GM21381 (cell line): Measurements from ENCODE around the gene PAMR1.
"Not testable (repeated sequence)": the region's sequence is repeated elsewhere in the genome, so short reads cannot be mapped to it uniquely, and the experiment has no call there.

ENCODE experiments used
- ATAC-seq: cut with Tn5 transposase; IDR thresholded peaks from one replicate; pipeline ENCODE4 v1.9.1; 2021; ENCODE audit warnings: mild to moderate bottlenecking, moderate library complexity; ENCODE audit not compliant: unreplicated experiment

The PAMR1 gene

DNA sequence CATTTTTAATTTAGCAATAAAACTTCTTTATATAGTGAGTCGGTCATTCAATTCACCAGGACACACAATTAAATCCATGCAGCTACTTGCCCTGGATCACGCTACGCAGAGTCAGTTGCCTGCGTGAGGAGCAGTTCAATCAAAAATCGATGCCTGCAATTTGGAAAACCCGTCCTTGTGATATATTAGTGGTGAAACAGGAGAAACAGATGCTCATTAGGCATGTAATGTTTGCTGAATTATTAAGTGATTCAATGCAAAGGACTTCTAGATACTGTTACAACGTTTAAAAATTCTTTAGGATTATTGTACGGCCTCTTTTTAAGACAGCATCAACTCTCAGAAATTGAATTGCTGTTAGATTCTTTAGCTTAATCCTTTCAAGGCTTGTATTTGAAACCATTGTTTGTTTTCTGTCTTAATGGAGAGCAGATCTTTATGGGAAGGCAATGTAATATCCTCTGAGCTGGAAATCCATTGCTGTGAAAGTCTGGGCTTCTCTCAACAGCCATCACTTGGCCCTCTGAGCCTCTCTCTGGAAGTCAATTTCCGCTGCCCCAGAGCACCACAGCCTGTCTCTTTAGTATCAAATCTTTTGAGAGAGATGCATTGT lies 20.1 kb upstream of the PAMR1 start:
- no peak for ATAC-seq

DNA sequence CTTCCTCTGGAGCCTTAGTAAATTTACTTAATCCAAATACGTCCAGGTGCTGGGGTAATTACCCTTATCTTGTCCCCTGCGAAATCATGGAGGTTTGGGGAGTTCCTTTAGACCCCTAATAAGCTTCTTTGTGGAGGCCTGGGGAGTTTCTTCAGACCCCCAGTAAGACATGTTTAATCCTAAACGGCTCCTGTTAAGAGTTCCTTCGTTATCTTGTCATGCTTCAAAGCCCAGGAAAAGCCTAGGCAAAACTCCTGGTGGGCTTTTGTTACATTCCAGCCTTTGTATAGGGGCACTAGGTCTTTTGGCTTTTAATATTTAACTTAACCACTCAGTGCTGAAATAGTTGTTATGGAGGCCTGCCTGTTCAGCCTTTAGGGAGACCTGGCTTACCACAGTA lies 18.1 kb upstream of the PAMR1 start:
- ATAC-seq, result no peak

DNA sequence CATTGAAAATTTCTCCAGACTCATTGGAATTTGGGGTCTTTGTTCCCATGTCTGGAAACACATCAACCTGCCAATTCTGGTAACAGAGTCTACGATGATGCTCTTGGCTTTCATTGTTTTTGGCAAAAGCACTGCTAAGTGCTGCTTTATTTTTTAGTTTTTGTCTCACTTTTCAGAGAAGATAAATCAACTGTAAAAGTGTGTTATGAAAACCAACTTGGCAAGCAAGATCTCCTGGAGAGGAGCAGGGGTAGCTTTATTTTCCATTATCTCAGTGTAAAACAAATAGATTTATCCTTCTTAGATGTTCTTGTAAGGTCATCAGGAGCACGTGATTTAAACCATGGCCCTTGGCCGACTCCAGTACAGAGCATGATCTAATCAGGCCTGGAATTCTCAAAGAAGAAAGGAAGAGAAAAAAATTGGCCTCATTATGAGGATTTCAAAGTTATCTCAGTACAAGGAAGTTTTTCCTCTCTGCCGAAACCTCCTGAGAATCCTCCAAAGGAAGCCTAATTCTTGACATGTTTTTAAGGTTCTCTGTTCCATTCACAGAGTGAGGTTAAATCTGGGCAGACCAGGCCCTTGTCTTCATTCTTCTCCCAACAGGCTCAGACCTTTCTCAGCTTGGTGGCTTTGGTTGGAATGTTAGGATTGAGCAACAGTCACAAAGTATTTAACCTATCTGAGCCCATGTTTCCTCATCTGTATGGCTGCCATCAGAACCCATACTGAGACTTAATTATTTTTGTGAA lies 16.4 kb upstream of the PAMR1 start:
- no peak for ATAC-seq

DNA sequence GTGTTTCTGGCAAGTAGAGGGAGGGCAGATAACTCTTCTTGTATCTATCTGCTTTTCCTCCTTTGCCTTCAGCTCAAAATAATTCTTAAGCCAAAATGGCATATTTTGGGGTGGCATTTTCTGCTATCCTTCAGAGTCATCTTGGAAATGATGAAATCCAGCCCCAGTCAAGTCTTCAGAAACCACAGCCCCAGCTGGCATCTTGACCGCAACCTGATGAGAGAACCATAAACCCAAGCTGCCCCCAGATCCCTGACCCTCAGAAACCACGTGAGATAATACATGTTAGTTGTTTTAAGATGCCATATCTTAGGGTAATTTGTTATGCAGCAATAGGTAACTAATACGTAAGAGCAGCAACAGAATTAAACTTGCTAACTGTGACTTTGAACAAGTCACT lies 15.1 kb upstream of the PAMR1 start:
- ATAC-seq, result no peak

DNA sequence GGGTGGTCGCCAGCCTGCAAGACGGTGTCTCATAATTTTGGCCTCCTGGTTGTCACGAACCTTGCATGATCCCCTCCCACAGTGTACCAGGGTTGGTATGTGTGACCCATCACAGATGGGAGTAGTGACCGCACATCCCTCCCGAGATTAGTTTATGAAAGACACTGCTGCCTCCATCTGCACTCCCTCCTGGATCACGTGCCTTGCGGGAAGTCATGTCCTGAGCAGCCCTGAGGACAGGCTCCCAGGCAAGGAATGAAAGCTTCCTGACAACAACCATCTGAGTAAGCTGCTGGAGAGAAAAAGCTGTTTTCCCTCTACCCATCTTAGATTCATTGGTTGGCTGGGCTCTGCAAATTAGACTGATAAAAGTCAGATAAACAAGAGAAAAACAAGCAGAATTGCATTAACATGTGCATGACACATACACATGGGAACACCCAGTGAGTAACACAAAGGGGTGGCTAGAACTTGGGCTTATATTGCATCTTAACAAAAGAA lies 14.4 kb upstream of the PAMR1 start:
- ATAC-seq, result no peak

DNA sequence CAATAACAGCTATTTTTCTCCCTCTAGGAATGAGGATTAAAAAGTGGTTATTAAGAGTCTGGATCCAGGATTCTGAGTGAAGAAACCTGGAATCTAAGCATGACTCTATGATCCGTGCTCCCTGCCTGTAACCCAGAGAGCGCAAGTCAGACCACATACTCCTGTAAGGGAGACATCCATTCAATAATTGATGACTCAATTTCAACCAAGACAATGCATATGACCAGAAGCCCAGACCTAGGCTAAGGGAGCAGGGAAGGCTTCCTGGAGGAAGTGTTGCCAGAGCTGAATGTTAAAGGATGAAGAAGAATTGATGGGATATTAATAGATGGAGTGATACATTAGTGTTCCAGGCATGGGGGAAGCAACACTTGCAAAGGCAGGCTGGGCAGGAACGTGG lies 13.8 kb upstream of the PAMR1 start:
- ATAC-seq, result no peak

DNA sequence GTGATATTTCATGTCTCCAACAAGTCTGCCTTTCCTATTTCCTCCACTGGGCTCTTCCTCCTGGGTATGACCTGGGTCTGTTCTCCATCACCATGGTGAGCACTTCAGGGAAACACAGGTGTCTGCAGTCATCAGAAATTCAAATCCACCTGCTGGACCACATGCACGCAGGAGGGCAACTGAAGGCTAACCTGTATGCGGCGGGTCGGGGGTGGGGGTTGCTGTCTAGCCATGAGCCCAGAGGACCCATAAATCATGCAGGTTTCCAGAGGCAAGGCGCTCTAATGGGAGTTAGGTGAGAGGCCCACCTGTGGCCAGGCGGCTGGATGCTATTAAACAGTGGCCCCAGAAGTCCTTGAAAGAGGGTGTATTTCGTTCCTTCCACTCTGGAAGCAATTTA lies 11.1 kb upstream of the PAMR1 start:
- ATAC-seq, result no peak

DNA sequence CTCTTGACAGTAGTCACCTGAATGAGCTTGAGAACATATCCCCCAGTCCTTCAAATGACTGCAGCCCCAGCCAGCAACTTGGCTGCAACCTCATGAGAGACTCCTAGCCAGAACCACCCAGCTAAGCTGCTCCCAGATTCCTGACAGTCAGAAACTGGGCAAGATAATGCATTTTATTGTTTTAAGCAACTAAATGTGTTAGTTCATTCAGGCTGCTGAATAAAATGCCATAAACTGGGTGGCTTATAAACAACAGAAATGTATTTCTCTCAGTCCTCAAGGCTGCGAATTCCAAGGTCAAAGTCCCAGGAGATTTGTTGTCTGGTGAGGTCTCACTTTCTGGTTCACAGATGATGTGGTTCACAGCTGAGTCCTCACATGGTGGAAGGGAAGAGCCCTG lies 5.8 kb upstream of the PAMR1 start:
- no peak for ATAC-seq

DNA sequence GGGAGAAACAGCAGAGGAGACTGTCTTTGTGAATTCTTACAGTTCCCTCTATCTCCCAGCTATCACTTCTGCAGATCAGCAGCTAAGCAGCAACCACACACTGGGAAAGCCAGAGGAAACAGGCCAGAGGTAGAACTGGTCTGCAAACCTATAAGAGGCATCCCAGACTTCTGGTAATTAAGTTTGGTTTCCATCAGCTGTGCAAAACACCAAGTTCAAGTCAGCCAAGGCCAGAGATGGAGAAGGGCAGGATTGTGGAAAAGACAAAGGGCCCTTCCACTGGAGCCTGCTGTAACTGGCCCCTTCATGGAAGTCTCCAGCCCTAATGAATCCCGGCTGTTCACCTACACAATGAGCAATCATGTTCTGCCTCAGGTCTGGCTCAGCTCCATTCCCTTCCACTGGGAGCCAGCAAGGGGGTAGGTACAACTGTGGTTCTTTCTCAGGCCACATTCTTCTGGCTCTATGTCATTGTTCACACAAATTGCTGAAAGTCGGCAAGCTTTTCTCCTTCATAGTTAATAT lies 4.6 kb upstream of the PAMR1 start:
- ATAC-seq, result no peak

DNA sequence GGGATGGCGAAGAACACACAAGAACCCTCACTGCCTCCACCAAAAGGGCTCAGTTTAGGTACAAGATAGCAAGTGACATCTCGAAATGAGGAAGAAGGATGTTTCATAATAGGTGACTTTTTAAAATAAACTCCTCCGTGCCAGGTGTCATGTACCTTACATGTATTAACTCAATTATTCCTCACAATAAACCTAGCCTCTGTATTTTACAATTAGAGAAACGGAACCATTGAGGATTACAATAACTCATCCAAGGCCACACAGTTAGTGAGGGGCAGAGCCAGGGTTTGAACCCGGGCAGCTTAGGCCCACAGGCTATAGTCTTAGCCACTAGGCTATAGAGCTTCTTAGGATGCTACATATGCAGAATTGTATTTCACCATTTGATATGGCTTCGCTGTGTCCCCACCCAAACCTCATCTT lies 965 bp upstream of the PAMR1 start:
- no peak for ATAC-seq

DNA sequence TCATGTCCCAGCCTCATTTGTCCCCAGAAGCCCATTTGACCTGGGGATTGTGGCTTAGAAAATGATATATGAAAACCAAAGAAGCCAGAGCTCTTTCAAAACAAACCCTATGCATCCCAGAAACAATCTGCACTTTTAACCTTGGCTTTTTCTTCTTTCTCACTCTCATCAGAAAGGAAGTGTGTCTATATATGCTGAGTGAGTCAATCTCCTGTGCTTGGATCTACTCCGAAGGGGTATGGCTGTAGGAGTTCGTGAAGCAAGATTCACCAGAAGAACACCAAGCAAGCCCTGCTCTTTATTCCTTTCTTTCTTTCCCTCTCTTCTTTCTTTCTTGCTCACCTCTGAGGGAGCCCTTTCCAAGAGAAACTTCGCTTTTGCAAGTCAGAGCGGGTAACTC lies 636 bp downstream of the PAMR1 start:
- no peak for ATAC-seq

DNA sequence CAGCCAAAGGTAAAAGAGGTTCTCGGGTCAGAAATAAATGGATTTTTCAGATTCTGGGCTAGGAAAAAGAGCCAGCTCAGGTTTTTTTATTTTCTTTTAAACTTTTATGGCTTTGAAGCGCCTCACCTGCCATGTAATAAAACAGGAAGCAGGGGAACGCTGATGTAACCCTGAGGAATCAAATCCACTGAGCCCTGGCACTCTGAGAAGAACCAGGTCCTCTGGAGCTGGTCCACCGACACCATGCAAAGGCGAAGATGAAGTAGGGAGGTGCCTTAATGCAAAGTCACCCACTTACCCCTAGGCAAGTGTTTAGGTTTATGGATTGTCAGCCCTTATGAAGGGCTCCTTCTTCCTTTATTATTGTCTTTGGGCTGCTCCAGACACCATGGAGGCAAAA lies 1.6 kb downstream of the PAMR1 start:
- ATAC-seq, result no peak

DNA sequence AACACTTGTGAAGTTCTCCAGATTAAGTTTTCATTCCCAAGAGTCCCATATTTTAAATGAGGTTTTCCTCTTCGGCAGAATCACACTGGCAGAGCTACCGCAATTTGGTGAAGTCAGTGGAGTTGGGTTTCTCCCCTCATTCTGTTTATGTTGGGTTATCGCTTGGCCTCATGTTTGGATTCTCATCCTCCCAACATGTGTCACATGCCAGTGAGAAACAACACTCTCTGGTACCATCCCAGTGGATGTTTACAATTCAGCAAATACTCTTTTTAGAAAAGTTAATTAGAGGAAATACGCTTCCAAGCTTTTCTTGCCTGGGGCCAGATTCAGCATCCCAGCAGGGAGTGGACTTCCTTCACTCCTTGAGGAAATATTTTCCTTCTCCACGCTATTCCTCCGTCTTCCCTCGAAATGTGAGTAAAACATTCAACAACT lies 2.1 kb downstream of the PAMR1 start:
- no peak for ATAC-seq

DNA sequence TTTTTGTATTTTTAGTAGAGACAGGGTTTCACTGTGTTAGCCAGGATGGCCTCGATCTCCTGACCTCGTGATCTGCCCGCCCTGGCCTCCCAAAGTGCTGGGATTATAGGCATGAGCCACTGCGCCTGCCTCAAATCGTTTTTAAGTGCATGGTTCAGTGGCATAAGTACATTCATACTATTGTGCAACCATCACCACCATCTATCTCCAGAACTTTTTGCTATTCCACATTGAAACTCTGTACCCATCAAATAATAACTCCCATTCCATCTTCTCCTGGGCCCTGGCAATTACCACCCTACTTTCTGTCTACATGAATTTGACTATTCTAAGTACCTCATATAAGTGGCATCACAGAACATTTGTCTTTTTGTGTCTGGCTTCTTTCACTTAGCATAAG lies 3.3 kb downstream of the PAMR1 start:
- ATAC-seq, result not testable (repeated sequence)

DNA sequence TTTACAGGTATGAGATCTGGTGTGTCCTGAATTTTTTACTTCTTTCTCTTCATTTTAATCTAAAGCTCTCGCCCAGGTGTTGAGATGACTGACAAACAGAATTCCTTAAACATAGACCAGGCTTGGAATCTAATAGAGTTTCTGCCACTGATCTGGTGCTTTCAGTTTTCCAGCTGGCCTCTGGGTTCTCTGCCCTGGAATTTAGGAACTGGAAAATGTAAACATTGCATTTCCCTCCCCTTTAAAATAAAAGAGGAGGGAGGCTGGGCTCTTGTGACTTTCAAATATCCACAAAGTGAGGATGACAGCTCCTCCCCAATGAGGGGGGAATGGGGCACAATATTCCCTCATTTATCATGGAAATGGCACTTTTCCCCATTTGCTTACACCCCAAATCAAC lies 5.0 kb downstream of the PAMR1 start:
- ATAC-seq, result no peak

DNA sequence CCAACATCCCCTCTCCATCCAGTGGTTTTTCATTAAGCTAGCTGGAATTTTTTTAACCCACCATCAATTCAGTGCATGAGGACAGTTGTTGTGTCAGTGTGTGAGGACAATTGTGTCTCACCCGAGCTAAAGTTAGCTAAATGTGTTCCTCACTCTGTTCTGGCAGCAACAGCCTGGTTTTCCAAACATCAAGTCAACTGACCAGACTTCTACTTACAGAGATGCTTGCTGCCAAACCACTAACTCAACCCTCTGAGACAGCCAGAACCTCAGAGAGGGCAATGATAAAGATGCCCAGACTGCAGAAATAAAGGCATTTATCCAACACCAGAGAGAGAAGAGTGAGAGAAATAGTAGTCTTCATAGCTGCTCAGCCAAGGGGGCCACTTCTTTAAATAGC lies 6.7 kb downstream of the PAMR1 start:
- ATAC-seq, result no peak

DNA sequence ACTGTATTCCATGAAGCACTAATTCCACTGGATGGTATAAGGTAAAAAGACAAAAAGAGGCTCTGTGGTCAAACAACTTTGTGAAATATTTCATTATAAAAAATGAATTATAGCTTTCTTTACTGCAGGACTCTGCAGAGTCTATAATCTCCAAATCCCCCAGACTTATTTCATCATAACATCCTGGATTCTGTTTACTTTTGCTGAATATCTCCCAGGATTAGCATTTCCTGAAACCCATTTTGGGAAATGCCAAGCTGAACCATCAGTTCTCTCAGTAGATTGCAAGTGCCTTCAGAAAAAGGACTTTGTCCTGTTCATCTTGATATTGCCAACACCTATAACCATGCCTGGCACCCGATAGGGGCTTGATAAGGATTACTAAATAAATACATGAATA lies 7.9 kb downstream of the PAMR1 start:
- ATAC-seq, result no peak

DNA sequence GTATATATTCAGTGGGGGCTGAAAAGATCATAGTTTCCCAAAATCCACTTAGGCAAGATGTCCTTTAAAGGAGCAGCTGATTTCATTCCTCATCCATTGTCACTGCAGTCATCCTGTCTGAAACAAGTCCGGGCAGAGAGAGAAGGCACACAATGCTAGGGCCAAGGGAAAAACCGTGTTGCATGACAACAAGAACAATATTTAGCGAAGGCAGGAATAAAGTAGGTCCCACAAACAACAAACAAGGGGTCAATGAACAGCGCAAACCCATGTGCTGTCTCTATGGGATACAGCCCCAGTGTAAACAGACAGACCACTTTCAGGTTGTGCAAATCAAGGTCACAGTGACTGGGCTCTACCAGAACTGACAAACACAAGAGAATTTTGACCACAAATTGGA lies 9.0 kb downstream of the PAMR1 start:
- no peak for ATAC-seq

DNA sequence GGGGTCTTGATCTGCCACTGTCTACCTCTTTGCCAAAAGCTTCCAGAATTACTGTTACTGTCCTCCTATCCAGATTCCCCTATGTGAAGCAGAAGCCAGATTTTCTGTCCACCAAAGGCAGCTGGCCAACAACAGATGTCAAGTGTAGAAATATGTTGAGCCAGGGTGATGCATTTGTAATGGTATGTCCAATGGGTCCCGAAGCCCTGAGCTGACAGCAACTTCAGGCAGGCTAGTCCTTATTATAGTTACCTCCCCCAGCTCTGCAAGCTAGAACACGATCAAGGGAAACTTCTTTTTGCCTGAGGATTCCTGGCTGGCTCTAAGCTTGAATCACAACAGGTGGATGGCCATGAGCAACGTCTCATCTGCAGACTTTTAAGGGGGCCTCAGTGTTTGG lies 10.2 kb downstream of the PAMR1 start:
- no peak for ATAC-seq

DNA sequence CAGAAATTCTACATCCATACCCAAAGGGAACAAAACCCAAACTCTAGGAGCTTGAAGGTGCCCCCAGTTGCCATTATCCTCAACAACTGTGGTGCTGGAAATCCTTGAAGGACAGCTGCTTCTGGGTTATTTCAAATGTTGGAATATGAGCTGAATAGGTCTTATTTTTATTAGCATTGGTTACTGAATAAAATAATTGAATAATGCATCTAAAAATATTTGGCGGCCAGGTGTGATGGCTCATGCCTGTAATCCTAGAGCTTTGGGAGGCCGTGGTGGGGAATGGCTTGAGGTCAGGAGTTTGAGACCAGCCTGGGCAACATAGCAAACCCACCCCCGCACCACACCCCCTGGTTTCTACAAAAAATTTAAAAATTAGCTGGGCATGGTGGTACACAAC lies 10.9 kb downstream of the PAMR1 start:
- ATAC-seq, result no peak

DNA sequence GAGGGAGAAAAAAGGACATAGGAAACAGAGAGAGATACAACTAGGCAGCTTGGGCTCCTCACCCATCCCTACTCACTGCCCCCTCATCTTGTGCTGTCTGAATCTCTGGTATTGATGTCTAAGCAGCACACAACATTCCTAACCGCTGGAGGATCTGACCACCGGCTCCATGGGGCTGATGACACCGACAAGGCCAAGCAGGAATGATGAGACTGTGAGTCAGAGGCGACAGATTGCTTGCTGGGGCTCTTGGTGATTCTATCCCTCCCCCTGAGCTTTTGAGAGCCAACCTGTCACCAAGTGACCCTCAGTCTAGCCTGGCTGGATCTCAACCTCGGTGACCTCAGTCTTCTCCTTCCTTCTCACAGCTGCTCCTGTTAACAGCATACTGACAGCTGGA lies 13.8 kb downstream of the PAMR1 start:
- no peak for ATAC-seq

DNA sequence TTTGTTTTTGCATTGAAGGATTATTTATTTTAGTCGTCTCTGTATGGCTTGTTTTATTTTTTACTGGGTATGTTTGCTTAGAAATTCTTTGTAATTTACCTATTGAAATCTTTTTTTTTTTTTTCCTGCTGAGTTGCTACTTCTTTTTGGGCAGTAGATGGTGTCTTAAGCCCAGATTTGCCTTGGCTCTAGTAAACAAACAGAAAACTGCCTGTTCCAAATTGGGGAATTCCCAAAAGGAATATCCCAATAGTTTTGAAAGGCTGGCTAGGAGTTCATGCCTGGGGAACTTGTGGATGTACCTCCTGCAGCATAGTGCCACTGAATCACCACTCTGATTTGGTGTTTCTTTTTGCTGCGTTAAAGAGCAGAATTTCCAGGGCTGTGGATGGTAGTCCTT lies 17.7 kb downstream of the PAMR1 start:
- ATAC-seq, result no peak
